T follicular helper cell (primary cell): ENCODE data around the gene RGS17.
"Not testable (repeated sequence)": the region's sequence is repeated elsewhere in the genome, so short reads cannot be mapped to it uniquely, and the experiment has no call there.

ENCODE experiments used
- DNase-seq: peaks from one replicate; pipeline ENCODE4 v3.0.0-alpha.2; 2020; ENCODE audit warnings: low read depth
- total RNA-seq, 2 experiments: gene quantifications; one replicate each; lab custom pipeline; 2026; lab: John Stamatoyannopoulos, UW

The RGS17 gene, protein sequence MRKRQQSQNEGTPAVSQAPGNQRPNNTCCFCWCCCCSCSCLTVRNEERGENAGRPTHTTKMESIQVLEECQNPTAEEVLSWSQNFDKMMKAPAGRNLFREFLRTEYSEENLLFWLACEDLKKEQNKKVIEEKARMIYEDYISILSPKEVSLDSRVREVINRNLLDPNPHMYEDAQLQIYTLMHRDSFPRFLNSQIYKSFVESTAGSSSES
- 0 reads per million in 2 experiments for total RNA-seq

DNA sequence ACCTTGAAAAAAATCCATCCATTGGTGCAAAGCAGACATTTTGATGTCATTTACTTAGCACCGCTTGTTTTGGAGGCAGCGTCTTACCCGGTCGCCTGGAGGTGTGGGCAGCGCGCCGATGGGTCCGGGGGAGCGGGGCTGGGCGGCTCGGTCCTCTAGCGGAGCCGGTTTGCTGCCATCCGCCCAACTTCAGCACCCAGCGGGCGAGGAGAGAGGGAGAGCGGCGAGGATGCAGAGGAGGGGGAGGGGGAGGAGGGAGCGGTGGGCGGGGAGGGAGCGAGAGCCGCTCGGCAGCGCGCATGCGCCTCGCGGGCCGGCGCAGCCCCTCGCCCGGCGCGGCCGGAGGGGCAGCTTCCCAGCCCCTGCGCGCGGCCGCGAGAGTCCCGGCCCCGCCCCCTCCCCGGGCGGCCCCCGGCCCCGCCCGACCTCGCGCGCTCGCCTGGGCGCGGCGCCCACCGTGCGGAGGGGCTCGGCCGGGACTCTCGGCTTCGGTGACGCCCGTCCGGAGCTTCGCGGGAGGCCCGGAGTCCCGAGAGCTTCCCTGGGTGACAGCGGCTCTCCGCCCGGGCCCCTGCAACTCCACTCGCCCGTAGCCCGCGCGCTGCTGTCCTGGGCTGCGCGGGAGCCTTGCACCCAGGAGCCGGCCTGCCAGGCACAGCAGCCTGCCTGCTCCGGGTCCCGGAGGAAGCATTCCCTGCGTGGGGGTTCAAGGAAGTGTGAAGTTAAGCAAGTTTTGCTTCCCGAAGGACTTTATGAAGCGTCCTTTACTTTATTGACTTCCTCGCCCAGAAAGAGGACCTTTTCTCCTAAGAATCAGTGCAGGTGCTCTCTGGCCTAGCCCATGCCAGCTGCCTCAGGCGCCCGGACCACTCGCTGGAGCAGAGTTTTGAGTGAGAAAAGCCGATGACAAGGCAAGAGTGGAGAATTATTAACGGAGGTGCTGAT, at the start of gene RGS17:
Gene RGS17 (minus strand): TSS at position 246 of the 945 bp plus-strand sequence. CDS start 87,264 bp downstream, outside the sequence.
- DNase-seq, result no peak

DNA sequence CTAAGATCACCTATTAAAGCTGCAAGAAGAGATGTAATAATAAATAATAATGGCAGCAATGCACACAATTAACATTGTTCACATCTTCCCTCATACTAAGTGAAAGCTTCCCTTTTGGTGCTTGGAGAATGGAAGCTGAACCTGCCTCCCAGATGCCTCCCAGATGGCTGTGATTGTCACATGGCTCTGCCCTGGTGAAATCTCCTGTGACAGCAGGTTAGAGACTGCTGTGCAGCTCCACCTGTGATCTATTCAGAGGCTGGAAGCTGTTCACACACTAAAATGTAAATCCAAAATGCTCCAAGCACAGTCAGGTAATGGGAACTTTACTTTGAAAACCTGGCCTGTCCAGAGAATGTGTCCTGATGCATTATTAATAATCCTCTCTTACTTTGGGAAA, 41.7 kb upstream of the RGS17 start:
- DNase-seq, result no peak

DNA sequence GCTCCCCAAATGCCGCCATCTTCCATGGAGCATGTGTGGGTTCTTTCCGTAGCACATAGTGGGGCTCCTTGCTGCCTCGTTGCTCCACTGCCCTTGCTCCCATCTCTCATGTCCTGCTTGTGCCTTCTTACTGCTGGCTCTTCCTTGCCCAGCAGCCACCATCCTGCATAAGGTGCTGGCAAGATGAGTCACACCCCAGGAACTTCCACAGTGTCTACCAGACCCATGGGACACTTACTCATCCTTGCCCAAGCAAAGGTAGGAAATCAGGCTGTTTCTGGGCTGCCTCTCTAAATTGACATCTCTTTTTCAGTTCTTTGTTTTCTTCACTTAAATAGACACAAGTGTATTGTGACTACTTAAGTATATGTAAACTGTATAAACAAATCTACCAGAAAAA, 39.4 kb upstream of the RGS17 start:
- no peak for DNase-seq

DNA sequence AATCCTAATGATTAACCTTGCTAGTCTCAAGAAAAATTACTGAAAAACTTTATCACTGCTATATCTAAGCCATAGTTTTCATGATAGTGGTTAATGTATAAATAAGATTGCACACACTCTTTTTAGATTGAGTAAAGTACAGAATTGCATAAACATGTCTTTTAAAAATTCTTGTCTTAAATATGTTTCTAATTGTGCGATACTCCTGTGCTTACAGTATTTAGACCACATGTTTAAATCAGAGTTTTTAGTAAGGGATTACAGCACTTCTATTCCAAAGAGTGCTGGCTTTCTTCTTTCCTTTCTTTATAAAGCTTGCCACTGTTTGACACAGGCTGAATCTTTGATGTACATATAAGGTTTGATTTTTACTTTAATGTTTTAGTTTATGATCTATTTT, 36.8 kb upstream of the RGS17 start:
- DNase-seq, result no peak

DNA sequence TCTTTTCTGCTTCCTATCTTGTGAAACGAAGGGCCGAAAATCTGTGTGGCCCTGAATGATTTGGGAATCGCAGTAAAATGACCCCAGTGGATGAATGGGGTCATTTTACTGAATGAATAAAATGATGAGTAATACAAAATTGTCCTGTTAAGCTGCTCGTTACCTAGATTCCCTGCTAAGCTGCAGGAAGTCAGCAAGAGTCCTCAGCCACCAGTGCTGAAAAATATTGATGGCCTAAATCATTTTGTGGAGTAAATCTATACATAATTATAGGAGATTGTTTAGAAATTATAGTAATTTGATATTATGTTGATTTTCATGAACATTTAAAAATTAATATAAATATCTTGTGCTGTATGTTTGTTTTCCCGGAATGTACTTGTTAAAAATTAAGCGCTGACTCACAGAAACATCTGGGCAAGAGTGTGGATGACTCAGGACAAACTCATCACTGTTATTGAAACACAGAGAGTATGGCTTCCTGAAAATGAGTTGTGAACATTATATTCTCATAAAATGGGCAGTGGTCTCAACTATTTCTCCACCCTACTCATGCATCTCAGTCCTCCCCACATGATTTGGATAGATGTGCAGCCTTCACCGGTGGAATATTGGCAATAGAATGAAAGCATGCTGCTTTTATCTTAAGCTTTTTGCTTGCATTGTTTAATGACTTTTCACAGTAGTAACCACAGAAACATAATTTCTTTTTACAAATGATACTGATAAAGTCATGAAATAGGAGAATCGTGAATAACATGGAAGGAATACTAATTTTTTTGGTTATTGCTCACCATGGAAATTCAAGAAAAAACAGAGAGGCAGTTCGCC, 36.2 kb upstream of the RGS17 start:
- DNase-seq, result no peak

DNA sequence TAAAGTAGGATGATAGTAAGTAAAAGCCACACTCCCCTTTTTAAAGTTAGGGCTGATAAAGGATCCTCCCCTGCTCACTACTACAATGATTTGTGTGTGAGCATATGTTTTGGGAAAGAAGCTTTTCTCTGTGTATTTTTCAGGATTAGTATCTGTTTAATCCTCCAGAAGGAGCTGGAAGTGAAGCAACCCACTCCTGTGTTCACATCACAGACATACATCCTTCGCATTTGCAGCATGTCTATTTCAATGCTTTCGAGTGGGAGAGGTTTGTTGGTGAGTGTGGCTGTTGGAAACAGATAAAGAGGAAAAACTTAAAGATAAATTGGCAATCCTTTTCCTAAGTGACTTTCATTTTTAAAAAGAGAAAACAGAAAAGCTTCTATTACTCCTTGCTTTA, 31.6 kb upstream of the RGS17 start:
- DNase-seq, result no peak

DNA sequence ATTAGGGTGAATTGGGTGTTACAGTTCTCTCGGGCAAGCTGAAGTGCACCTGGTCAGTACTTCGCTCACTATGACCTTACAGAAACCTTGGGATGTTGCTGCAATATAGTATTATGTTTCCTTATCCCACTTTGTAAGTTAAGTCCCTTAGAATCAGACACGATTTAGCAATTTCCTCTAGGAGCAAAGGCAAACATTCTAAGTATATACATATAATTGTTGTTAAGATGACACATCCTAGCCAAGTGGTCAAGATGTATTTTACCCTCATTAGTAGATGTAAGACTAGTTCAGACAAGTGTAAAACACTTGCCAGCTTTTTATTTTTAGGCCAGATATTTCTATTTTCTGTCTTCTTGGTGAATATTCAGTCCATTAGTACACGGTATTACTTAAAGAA, 31.1 kb upstream of the RGS17 start:
- no peak for DNase-seq

DNA sequence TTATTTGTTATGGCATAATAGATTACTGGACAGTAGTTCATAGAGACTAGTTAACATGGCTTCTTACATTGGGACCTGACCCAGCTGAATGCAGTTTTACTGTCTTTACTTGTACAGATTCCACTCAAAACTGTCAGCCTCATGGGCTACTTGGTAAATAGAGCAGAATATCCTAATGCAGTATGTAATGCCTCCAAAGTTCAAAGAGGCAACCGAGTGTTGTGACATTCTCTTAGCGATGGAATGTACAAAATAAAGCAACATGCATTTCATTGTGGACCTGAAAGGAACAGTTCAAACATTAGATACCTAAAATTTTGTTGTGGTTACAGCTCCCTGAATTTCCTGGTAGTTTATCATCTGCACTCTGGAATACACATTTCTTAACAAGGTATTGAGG, 29.1 kb upstream of the RGS17 start:
- DNase-seq, result no peak

DNA sequence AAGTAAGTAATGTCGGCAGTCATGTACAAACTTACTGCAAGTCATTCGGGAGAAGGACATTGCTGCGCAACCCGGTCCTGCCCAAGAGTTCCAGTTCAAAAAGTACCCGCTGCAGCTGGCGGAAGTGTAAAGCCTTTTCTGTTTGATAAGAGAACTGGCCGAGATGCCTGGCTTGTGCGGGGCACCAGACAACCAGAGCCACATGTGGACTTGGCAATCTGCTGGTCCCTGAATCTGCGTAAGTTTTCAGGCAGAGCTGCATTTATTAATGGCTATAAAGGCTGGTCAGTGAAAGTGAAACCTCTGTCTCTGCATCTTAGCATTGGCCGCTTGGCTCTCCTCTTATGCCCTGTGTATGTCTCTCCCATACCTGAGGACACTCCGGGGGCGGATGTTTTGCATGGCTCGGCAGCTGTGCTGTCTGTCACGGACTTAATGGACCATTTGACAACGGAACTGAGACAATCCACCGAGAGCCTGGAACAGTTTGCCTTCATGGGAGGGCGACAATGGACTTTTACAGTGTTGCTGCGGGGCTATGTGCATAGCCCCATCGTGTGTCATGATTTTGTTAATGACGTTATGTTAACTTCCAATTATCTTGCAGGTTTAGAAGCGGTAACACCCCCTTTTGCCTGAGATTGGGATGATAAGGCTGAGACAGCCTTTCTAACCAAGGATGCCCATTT, 19.8 kb upstream of the RGS17 start:
- DNase-seq, result no peak

DNA sequence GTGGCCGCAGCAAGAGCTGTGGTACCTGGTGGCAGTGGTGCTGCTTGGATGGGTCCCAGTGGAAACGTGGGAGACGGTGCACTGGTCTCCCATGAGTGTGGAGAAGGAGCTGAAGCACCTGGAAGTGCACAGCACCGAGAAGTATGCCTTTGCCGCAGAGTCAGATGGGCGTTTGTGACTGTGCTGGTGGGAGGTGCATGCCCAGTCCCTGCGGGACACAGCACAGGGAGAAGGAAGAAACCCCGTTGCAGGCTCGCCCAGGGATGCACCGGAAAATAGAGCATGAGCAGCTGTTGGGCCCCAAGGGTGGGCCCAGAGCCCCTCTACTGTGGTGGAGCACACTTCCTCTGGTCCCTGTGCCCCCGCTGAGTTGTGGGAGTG, 19.3 kb upstream of the RGS17 start:
- no peak for DNase-seq

DNA sequence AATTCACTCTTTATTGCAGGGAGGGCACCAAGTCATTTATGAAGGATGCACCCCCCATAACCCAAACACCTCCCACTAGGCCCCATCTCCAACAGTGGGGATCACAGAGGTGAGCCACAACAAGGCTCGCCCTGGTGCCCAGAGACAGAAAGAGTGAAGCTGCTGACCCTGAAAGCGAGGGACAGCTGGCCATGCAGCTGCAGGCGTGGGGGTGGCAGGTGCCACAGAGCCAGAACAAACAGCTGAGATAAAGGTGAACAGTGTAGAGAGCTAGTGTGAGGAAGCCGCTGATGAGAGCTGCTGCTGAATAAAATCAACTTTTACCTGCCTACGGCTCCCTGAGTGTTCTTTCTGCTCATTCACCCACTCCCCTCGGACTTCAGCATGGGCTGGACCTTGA, 18.8 kb upstream of the RGS17 start:
- no peak for DNase-seq

DNA sequence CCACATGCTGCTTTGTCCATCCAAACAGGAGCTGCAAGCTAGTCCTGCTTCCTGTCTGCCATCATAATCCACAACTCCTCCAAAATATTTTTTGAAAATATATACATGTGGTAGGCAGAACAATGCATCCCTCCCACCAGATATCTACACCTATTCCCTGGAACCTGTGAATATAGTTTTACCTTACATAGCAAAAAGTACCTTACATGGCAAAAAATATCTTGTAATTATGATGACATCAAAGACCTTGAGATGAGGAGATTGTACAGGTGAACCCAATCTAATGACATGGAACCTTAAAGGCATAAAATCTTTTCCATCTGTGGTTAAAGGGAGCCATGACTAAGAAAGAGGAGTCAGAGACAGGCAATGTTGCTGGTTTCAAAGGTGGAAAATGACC, 15.3 kb upstream of the RGS17 start:
- DNase-seq, result no peak

DNA sequence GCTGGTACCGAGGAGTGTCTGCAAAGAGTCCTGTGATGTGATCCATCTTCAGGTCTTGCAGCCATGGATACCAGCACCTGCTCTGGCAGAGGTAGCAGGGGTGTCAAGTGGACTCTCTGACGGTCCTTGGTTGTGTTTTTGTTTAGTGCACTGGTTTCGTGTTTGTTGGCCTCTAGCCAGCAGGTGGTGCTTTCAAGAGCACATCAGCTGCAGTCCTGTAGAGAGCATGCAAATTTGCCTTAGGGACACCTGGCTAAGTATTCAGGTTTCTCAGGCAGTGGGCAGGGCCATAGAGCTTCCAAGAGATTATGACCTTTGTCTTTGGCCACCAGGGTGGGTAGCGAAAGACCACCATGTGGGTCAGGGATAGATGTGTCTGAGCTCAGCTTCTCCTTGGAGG, 14.5 kb upstream of the RGS17 start:
- no peak for DNase-seq

DNA sequence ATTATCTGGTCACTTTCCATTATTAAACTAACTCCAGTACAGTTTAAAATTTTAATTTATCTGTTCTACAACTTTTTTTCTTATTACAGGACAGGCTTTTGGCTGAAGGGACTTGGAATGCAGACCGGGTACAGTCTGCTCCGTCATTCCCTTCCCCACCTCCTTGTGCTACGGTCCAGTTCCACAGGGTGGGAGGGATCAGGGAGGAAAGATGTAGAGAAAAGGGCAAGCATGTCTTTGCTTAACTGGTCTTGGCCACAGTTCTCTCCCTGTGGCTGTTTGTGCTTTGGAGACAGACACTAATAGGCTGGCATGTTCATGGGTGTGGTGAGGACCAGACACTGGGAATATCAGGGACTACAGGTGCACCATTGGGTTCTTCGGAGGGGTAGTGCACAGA, 12.1 kb upstream of the RGS17 start:
- no peak for DNase-seq

DNA sequence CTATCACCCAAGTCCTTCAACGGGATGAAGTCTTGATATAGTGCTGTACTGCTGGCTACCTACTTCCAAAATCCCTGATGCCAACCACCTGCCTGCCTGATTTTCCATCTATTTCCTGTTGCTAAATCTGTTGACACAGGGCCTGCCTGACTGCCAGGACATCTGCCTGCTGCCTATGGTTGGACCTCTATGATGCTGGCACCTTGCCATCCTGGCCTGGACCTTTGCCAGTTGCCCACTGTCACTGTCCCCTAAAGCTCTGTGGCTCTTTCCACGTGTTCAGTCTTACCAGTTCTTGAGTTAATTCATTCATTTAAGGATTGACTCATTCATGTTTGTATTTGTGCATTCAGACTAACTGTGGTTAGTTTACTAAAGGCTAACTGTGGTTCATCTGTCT, 9.2 kb upstream of the RGS17 start:
- DNase-seq, result no peak

DNA sequence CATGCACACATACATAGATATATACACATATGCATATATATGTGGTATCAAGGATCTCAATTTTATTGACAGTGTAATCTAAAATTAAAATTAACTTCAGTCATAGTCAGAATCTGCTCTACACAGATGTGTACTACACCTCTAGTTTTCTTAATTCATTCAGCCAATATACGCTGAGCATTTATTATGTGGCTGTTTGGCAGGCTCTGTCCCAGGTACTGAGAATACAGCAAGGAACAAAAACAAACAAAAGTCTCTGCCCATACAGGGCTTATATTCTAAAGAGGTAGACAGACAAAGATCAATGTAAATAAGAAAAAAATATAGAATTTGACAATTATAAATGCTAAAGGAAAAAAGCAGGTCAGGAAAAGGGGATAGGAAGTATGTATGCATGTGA, 7.8 kb upstream of the RGS17 start:
- no peak for DNase-seq

DNA sequence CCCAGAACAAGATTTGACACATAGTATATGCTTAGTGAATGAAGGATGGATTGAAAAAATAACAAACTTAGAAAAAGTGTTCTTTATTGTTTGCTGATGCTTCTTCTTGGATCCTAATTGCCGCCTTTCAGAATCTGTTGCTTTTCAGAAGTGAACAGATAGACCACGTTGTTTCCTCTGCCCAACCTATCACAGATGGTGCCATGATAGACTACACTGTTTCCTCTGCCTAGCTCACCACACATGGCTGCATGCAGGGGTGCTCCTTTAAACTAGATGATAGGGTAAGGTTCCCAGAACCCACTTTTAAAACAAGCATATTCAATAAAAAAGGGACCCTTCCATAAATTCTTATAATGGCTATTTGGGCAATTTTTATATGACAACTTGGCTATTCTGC, 4.6 kb upstream of the RGS17 start:
- no peak for DNase-seq

DNA sequence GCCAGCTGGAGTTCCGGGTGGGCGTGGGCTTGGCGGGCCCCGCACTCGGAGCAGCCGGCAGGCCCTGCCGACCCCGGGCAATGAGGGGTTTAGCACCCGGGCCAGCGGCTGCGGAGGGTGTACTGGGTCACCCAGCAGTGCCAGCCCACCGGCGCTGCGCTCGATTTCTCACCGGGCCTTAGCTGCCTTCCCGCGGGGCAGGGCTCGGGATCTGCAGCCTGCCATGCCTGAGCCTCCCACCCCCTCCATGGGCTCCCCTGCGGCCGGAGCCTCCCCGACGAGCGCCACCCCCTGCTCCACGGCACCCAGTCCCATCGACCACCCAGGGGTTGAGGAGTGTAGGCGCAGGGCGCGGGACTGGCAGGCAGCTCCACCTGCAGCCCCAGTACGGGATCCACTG, 2.6 kb upstream of the RGS17 start:
- not testable (repeated sequence) for DNase-seq

DNA sequence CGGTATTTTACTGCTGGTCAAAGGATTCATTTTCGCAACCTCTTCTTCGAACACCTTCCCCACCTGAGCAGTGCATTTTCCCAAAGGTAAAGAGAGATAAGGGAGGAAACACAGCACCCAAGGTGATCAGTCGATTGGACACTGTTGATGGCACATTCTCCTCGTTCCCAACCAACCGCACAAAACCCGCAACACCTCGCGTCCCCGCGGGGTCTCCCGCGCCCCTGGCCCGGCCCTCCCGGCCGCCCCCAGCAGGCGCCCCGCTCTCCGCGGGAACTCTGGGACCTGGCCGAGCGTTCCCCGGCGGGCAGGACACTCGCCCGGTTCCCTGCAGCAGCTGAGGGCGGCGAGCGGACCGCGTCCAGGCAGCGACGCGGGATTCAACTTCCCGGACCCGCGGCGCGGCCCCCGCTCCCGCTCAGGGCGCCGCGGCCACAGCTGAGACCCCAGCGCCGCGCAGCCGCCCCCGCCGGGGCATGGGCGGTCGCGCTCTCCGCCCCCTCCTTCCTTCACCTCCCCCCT, 506 bp downstream of the RGS17 start:
- DNase-seq, result no peak

DNA sequence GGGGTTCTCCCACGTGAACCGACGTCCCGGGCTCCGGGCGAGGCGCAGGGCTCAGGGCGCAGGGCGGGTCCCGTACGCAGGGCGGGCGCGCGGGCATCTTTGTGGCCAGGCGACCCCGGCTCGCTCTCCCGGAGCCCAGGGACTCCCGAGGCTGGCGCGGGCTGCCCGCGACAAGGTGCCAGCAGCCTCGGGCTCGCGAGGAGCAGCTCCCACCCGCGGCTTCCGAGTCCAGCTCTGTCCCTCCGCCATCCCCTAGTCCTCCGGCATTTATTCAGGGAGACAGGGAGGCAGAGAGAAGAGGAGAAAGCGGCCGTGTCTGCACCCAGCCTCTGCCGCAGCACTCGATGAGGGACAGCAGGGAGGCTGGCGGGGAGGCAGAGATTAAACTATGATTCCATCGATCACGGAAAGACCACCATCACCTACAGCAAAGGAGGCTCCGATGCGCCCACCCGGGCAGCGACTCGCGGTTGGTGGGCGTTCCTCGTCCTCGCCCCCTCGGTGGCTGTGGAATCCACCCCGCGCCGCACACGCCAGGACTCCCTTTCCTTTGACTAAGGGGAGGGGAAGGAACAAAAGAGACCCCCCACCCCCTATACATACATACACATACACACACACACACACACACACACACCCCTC, 1.1 kb downstream of the RGS17 start:
- no peak for DNase-seq

DNA sequence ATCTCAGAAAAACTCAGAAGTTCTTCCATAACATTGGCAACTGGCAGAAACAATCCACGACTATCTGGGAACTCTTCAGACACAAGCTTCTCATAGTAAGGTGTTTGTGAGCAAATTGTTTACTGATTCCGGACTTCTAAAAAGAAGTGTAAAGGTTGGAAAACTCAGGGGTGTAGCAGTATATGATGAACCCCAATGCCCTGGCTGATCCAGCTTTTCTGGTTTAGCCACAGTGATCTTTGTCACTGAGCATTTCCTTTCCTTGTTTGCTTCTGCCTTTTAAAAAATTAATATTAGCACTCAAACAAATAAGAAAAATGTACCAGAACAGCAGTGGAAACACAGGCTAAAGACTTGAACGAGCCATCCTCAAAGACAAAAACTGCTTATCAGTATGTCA, 4.9 kb downstream of the RGS17 start:
- no peak for DNase-seq
